Vagina (tissue), 2 donors: ENCODE measurements around the gene FAM169A. TPM values are rescaled to one million over a fixed set of nuclear protein-coding genes. Genes with fewer than 3 reads are reported as not detected.

Source experiments
- DNase-seq, 2 donors: peaks; one replicate each; pipeline ENCODE4 v3.0.0-alpha.2; 2017; ENCODE audit errors: extremely low spot score in 2 of 2
- H3K27ac ChIP-seq: fragments of 200-600 bp; sonication (generic); one replicate; pipeline ENCODE4 v1.5.1; 2019
- H3K27me3 ChIP-seq: fragments of 200-600 bp; sonication (generic); one replicate; pipeline ENCODE4 v1.5.1; 2019
- H3K36me3 ChIP-seq, 2 donors: fragments of 200-600 bp; sonication (generic); one replicate each; pipeline ENCODE4 v1.5.1; 2017 to 2019
- H3K4me1 ChIP-seq: fragments of 200-600 bp; sonication (generic); one replicate; pipeline ENCODE4 v1.5.1; 2019
- H3K4me3 ChIP-seq, 2 donors: fragments of 200-600 bp; sonication (generic); 1 replicate in 1 of 2; 2 replicates in 1 of 2; pipeline ENCODE4 v1.5.1; 2016 to 2019
- H3K9me3 ChIP-seq: fragments of 200-600 bp; sonication (generic); one replicate; pipeline ENCODE4 v1.5.1; 2019
- POLR2A ChIP-seq, 2 donors: fragments of 450-650 bp; IDR thresholded peaks; one replicate each; pipeline ENCODE4 v1.6.1; 2017; ENCODE audit warnings: antibody characterized with exemption in 2 of 2, mild to moderate bottlenecking in 2 of 2, moderate library complexity in 2 of 2
- POLR2AphosphoS5 ChIP-seq, 2 donors: sonication (generic); formaldehyde crosslinking; IDR thresholded peaks; one replicate each; pipeline ENCODE4 v1.9.0; 2017; ENCODE audit warnings: antibody characterized with exemption in 2 of 2, mild to moderate bottlenecking in 2 of 2, low read depth in 1 of 2; ENCODE audit not compliant: insufficient read depth in 1 of 2
- intact Hi-C: fragments of 100-400 bp; cut with DNase I; formaldehyde crosslinking; loops from one replicate; pipeline ENCODE4 v1.15.1; 2023
- total RNA-seq: library from RNA; depleted of rRNA; stranded (reverse); fragments of >200 nt; gene quantifications from one replicate; pipeline ENCODE4 v1.2.3, GENCODE V29; 2016
- TF ChIP-seq, protein P1 (sequence below), 3 experiments: fragments of 450-650 bp in 2 of 3; fragments of 200-600 bp in 1 of 3; sonication (generic) in 1 of 3; IDR thresholded peaks; one replicate each; pipeline ENCODE4 v1.5.1; 2017 to 2019; ENCODE audit warnings: antibody characterized with exemption in 3 of 3, mild to moderate bottlenecking in 2 of 3, moderate library complexity in 2 of 3

Gene FAM169A
- total RNA-seq, 1 donor from 2014 or later, result 0.98 TPM

DNA sequence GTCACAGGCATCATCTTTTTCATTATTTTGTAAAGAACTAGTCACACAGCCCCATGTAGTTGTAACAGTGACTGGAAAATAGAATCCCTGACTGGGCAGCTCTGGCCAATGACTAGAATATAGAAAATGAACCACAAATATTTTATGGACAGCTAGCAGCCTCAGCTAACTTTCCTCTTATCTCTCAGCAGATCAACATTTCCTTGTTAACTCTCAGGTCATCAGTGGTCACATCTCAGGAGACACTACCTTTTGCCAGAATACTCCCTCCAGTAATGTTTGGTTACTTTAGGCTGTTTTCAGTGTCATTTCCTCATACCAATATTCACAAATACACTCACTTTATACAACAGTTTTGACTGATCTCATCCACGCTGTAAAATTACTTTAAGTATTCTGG is 43.9 kb downstream of the FAM169A start:
- TF ChIP-seq, protein P1, sequence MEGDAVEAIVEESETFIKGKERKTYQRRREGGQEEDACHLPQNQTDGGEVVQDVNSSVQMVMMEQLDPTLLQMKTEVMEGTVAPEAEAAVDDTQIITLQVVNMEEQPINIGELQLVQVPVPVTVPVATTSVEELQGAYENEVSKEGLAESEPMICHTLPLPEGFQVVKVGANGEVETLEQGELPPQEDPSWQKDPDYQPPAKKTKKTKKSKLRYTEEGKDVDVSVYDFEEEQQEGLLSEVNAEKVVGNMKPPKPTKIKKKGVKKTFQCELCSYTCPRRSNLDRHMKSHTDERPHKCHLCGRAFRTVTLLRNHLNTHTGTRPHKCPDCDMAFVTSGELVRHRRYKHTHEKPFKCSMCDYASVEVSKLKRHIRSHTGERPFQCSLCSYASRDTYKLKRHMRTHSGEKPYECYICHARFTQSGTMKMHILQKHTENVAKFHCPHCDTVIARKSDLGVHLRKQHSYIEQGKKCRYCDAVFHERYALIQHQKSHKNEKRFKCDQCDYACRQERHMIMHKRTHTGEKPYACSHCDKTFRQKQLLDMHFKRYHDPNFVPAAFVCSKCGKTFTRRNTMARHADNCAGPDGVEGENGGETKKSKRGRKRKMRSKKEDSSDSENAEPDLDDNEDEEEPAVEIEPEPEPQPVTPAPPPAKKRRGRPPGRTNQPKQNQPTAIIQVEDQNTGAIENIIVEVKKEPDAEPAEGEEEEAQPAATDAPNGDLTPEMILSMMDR (IDR thresholded peaks at IDR 0.05), result no peak
- H3K4me1 ChIP-seq, result no peaks in the 10 kb centered on the region
- no peaks in the 10 kb centered on the region for H3K9me3 ChIP-seq
- H3K4me3 ChIP-seq, result no peak overlapping the region
- no peaks in the 10 kb centered on the region for H3K36me3 ChIP-seq
- intact Hi-C loops, result no loop called here
- H3K27me3 ChIP-seq, result no peaks in the 10 kb centered on the region
- DNase-seq, result no peak
- no peak overlapping the region for H3K27ac ChIP-seq

DNA sequence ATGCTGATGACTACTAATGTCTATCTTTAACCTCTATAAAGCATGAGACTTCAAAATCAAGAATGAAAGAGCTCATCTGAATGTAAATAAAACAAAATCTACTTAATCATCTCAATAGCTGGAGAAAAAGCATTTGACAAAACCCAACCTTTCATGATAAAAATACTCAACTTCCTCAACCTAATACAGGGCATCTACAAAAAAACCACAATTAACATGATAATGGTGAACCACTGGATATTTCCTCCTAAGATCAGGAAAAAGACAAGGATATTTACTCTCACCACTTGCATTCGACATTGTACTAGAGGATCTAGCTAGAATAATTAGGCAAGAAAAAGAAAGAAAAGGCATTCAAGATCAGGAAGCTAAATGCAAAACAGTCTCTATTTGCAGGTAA is 49.3 kb downstream of the FAM169A start:
- intact Hi-C loops, result no loop called here
- no peaks in the 10 kb centered on the region for H3K4me1 ChIP-seq
- no peaks in the 10 kb centered on the region for H3K36me3 ChIP-seq
- H3K27ac ChIP-seq, result no peak overlapping the region
- no peak for TF ChIP-seq POLR2AphosphoS5 (IDR thresholded peaks at IDR 0.05; ENCODE audit: insufficient read depth in 1 of 2, low read depth in 1 of 2)
- no peak for TF ChIP-seq POLR2A (IDR thresholded peaks at IDR 0.05)
- TF ChIP-seq, protein P1 (IDR thresholded peaks at IDR 0.05), result no peak
- H3K9me3 ChIP-seq, result no peaks in the 10 kb centered on the region
- no peak for DNase-seq
- H3K4me3 ChIP-seq, result no peak overlapping the region
- H3K27me3 ChIP-seq, result no peaks in the 10 kb centered on the region

DNA sequence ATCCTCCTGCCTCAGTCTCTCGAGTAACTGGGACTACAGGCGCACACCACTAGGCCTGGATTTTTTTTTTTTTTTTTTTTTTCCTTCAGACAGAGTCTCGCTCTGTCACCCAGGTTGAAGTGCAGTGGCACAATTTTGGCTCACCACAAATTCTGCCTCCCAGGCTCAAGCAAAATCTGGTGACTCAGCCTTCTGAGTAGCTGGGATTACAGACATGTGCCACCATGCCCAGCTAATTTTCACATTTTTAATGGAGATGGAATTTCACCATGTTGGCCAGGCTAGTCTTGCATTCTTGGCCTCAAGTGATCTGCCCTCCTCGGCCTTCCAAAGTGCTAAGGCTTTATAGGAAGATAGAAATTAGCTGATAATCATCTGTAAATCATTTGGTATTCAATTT is 55.3 kb downstream of the FAM169A start:
- TF ChIP-seq POLR2AphosphoS5 (IDR thresholded peaks at IDR 0.05; ENCODE audit: insufficient read depth in 1 of 2, low read depth in 1 of 2) (peak in 1 of 2 donors; percentile 27), POLR2A (IDR thresholded peaks at IDR 0.05) (no peak)
- no peaks in the 10 kb centered on the region for H3K36me3 ChIP-seq
- no peak for DNase-seq

DNA sequence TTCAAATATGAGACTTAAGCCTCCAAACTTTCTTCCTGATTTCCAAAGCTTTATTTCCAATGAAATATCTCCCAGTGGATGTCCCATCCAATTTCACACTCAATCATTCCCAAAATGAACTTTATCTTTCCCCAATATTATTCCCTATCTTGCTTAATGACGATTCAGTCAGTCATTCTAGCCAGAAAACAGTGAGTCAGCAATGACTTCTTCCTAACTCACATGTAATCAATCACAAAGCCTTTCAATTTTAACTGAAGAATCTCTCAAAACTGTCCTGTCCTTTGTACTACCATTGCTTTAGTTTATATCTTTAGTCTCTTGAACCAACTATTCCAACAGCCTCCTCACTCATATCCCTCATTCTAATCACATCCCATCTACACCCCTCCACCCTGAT is 64.2 kb downstream of the FAM169A start:
- Histone ChIP-seq H3K4me1 (no peaks in the 10 kb centered on the region), H3K4me3 (no peak overlapping the region), H3K27ac (no peak overlapping the region), H3K36me3 (no peaks in the 10 kb centered on the region), H3K27me3 (no peaks in the 10 kb centered on the region), H3K9me3 (no peaks in the 10 kb centered on the region)
- intact Hi-C loops, result no loop called here
- no peak for DNase-seq
- TF ChIP-seq, protein P1 (IDR thresholded peaks at IDR 0.05), result no peak
- TF ChIP-seq POLR2AphosphoS5 (IDR thresholded peaks at IDR 0.05; ENCODE audit: insufficient read depth in 1 of 2, low read depth in 1 of 2) (no peak), POLR2A (IDR thresholded peaks at IDR 0.05) (no peak)

More for the DNA sequence above, 55.3 kb downstream of the FAM169A start:
- Histone ChIP-seq H3K4me1 (no peaks in the 10 kb centered on the region), H3K27me3 (no peaks in the 10 kb centered on the region), H3K27ac (no peak overlapping the region), H3K9me3 (no peaks in the 10 kb centered on the region), H3K4me3 (no peak overlapping the region)
- intact Hi-C loops, result no loop called here

DNA sequence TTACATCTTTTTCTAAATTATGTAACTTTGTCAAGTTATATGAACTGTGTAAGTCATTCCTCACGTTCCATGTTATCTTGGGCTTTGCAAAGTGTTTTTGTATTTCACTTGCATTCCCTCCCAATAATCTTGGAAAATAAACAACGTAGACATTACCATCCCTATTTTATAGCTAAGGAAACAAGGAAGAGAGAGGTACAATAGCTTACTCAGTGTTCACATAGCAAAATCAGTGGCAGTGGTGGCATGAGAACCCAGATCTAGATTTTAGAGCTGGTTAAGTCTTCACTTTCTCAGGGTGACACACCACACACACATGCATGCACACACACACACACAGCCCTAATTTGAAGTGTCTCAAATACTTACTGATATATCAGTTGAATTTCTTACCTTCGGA is 65.0 kb downstream of the FAM169A start:
- Histone ChIP-seq H3K36me3 (no peaks in the 10 kb centered on the region), H3K27ac (no peak overlapping the region), H3K9me3 (no peaks in the 10 kb centered on the region), H3K27me3 (no peaks in the 10 kb centered on the region), H3K4me1 (no peaks in the 10 kb centered on the region), H3K4me3 (no peak overlapping the region)
- no peak for TF ChIP-seq POLR2A (IDR thresholded peaks at IDR 0.05)
- TF ChIP-seq, protein P1 (IDR thresholded peaks at IDR 0.05), result no peak
- intact Hi-C loops, result no loop called here
- no peak for DNase-seq
